ENCODE data around the gene ZNF649.

Gene ZNF649

DNA sequence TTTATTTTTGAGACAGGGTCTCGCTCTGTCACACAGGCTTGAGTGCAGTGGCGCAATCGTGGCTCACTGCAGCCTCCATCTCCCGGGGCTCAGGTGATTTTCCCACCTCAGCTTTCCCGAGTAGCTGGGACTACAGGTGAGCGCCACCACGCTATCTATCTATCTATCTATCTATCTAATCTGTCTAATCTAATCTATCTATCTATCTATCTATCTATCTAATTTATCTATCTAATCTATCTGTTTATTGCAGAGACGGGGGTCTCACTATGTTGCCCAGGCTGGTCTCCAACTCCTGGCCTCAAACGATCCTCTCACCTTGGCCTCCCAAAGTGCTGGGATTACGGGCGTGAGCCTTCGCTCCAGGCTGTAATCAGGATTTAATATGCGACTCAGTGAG lies 23.0 kb upstream of the ZNF649 start:
- no peak for DNase-seq (ENCODE audit: low spot score)
- CTCF ChIA-PET: no interaction called here
- POLR2A ChIA-PET (ENCODE audit: low non-redundant PET): no interaction called here
- TF ChIP-seq, protein P1, sequence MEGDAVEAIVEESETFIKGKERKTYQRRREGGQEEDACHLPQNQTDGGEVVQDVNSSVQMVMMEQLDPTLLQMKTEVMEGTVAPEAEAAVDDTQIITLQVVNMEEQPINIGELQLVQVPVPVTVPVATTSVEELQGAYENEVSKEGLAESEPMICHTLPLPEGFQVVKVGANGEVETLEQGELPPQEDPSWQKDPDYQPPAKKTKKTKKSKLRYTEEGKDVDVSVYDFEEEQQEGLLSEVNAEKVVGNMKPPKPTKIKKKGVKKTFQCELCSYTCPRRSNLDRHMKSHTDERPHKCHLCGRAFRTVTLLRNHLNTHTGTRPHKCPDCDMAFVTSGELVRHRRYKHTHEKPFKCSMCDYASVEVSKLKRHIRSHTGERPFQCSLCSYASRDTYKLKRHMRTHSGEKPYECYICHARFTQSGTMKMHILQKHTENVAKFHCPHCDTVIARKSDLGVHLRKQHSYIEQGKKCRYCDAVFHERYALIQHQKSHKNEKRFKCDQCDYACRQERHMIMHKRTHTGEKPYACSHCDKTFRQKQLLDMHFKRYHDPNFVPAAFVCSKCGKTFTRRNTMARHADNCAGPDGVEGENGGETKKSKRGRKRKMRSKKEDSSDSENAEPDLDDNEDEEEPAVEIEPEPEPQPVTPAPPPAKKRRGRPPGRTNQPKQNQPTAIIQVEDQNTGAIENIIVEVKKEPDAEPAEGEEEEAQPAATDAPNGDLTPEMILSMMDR (conservative IDR thresholded peaks at IDR 0.05; ENCODE audit: low read depth): no peak
- H3K27ac ChIP-seq: peak overlapping the region; percentile 82

DNA sequence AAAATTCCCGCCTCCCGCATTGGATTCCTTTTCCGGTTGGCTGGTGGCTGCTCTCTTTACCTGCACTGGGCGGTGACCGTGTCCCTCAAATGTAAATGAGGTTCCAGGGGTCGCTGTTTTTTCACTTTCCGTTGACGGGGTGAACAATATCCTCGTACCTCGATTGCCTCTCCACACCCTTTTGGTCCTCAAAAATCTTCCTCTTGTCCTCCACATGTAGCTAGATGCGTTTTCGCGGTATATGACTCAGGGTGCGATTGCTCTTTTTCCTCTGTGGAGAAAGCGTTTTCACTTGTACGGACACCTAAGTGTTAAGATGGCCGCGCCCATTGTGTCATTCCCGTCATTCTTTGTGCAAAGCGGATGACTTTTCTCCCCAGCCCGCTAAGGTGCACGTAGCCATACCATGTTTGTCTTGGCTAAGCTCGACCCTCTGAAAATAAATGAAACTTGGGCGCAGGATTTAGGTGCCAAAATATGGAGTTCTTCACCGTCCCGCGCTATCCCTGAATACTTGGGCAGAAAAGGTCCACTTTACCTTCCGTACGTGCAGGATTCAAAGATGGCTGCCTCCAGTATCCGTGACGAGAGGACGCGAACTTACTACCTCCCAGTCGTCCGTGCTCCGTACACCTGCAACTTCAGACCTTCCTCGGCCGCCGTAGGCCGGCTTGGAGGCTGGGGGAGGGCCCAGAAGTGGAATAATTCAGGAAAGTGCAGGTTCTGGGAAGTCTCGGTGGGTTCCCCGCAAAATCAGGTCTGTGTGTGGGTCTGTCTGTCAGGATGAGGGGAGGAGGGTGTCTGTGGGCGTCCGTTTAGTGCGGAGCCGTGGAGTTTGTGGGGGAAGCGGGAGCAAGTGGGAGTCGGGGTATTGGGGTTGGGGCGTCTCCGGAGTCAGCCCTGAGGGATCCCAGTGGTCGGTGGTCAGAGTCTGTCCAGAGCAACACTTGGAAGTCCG lies 22.2 kb upstream of the ZNF649 start, which contains the start of gene ZNF613:
TSS of gene ZNF613 (plus strand) at position 689 of the 958 bp plus-strand sequence. CDS start 8,749 bp downstream, outside the sequence.
- CTCF ChIA-PET: interaction anchor here (0.6 kb wide), 1 partner anchor 59 kb away, joined by 4 read pairs; no protein-coding TSS in a partner anchor
- TF ChIP-seq, protein P1 (conservative IDR thresholded peaks at IDR 0.05; ENCODE audit: low read depth): 0 out of 2 replicates have a peak, but pooled peaks have one; percentile 11
- POLR2A ChIA-PET (ENCODE audit: low non-redundant PET): no interaction called here
- DNase-seq (ENCODE audit: low spot score): peak; percentile 77
- peak within 1 kb of the TSS; percentile 82 for H3K27ac ChIP-seq

DNA sequence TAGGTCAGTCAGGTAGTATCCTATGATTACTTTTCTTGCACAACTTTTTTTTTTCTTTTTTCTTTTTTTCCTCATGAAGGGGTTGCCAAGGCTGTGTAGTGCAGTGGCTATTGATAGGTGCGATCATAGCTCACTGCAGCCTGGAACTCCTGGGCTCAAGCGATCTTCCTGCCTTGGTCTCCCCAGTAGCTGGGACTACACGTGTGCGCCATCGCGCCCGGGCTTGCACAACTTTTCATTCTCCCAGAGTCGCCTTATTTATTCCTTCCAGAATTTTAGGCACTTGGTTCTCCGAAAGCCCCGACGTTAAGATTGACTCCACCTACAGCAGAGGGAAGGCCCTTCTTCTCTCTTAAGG lies 21.6 kb upstream of the ZNF649 start:
- TF ChIP-seq, protein P1 (conservative IDR thresholded peaks at IDR 0.05; ENCODE audit: low read depth): no peak
- peak overlapping the region; percentile 82 for H3K27ac ChIP-seq
- ChIA-PET POLR2A (ENCODE audit: low non-redundant PET) (no interaction called here), CTCF (no interaction called here)
- DNase-seq (ENCODE audit: low spot score): no peak

DNA sequence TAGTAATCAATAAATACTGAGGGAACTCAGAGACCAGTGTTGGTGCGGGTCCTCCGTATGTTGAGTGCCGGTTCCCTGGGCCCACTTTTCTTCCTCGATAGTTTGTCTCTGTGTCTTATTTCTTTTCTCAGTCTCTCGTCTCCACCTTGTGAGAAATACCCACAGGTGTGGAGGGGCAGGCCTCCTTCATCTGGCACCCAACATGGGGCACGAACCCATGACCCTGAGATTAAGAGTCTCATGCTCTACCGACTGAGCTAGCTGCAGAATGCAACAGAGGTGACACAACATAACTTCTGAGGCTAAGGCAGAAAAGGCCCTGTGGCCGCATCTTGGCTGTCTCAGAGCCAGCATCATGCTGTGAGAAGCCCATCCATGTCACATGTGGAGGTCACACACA lies 17.1 kb upstream of the ZNF649 start:
- TF ChIP-seq, protein P1 (conservative IDR thresholded peaks at IDR 0.05; ENCODE audit: low read depth): no peak
- DNase-seq (ENCODE audit: low spot score): no peak
- POLR2A ChIA-PET (ENCODE audit: low non-redundant PET): no interaction called here

DNA sequence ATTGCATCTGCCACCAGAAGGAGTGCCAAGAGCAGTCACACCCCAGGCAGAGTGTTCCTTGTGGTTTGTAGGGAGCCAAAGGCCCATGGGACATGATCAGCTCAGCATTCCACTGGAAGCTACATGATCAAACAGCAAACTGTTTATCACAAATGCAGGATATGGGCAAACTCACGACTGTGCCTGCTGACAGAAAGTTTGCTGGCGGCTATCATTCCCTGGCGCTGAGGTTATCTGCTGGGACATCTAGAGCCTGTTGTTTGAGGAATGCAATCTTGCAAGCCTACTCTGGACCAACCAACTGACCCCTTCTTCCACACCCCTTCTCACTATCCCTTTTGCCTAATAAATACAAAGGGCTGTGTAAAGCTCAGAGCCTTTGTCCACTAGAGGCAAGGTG lies 14.8 kb upstream of the ZNF649 start:
- CTCF ChIA-PET: interaction anchor here (0.7 kb wide), 1 partner anchor 20 kb away, joined by 4 read pairs; no protein-coding TSS in a partner anchor
- DNase-seq (ENCODE audit: low spot score): no peak
- TF ChIP-seq, protein P1 (conservative IDR thresholded peaks at IDR 0.05; ENCODE audit: low read depth): no peak
- H3K27ac ChIP-seq: no peak overlapping the region
- POLR2A ChIA-PET (ENCODE audit: low non-redundant PET): no interaction called here

More for the DNA sequence above, 17.1 kb upstream of the ZNF649 start:
- H3K27ac ChIP-seq: no peak overlapping the region
- CTCF ChIA-PET: no interaction called here

DNA sequence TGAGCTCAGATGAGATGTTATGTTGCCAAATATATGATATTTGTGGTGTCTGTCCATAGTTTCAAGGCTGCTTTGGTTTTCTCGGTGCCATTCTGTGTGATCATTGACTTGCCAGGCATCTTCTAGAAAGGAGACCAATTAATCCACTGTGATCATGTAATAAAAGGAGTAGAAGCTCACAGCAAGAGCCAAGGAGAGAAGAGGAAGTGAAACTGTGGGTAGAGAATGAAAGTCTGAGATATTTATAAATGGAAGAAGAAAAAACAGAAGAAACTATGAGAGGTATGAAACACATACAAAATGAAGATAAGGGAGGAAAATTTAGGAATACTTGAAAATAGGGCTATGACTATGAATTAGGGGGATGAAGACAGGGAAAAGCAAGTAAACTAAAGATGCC lies 11.3 kb upstream of the ZNF649 start:
- CTCF ChIA-PET: no interaction called here
- H3K27ac ChIP-seq: no peak overlapping the region
- POLR2A ChIA-PET (ENCODE audit: low non-redundant PET): no interaction called here
- TF ChIP-seq, protein P1 (conservative IDR thresholded peaks at IDR 0.05; ENCODE audit: low read depth): no peak
- no peak for DNase-seq (ENCODE audit: low spot score)

All from RWPE1 (cell line).